SK-N-SH (cell line): ENCODE data around the gene MTF2. TPM values are rescaled to one million over a fixed set of nuclear protein-coding genes. Genes with fewer than 3 reads are reported as not detected.

Experiments used
- CTCF ChIA-PET: fragments of 300-600, 350-600 bp; formaldehyde crosslinking; extraction: SDS; loops from one replicate; lab custom pipeline; 2021; lab: Yijun Ruan, JAX
- POLR2A ChIA-PET: fragments of 350-600 bp; sonication (Branson Sonifier 250); formaldehyde crosslinking; extraction: SDS; loops from one replicate; lab custom pipeline; 2020; ENCODE audit warnings: antibody characterized with exemption, inconsistent platforms; lab: Yijun Ruan, JAX
- DNase-seq: peaks from one replicate; pipeline ENCODE4 v3.0.0; 2012
- H2AFZ ChIP-seq: fragments of 200-600 bp; sonication (generic); 2 replicates; pipeline ENCODE4 v1.8.1; 2016; ENCODE audit warnings: antibody characterized with exemption, mild to moderate bottlenecking, low read depth
- H3F3A ChIP-seq: fragments of 200-600 bp; sonication (generic); replicated peaks from 2 replicates; pipeline ENCODE3; 2016; ENCODE audit warnings: antibody characterized with exemption, mild to moderate bottlenecking; ENCODE audit not compliant: insufficient read depth
- H3K27ac ChIP-seq, 2 experiments: fragments of 200-500 bp in 1 of 2; fragments of 200-600 bp in 1 of 2; sonication (Bioruptor generic) in 1 of 2; sonication (generic), shearing (Covaris generic) in 1 of 2; 2 replicates each; pipeline versions ENCODE4 v1.5.1 to v1.6.1; 2014 to 2016; ENCODE audit warnings: low read depth in 2 of 2, inconsistent platforms in 1 of 2, low read length in 1 of 2, mild to moderate bottlenecking in 1 of 2, mixed read lengths in 1 of 2
- H3K27me3 ChIP-seq: fragments of 200-600 bp; sonication (generic), shearing (Covaris generic); 2 replicates; pipeline ENCODE4 v1.6.1; 2016; ENCODE audit warnings: mixed run types; ENCODE audit not compliant: insufficient read depth
- H3K36me3 ChIP-seq, 2 experiments: fragments of 200-500 bp in 1 of 2; fragments of 200-600 bp in 1 of 2; sonication (Bioruptor generic) in 1 of 2; sonication (generic) in 1 of 2; replicated peaks in 1 of 2; 2 replicates each; pipeline versions ENCODE3 to v1.5.1; 2014 to 2016; ENCODE audit warnings: low read length in 1 of 2, mild to moderate bottlenecking in 1 of 2; ENCODE audit not compliant: insufficient read depth in 2 of 2, control insufficient read depth in 1 of 2
- H3K4me1 ChIP-seq, 2 experiments: fragments of 200-500 bp in 1 of 2; fragments of 200-600 bp in 1 of 2; sonication (Bioruptor generic) in 1 of 2; sonication (generic), shearing (Covaris generic) in 1 of 2; 2 replicates each; pipeline versions ENCODE4 v1.5.1 to v1.6.1; 2014 to 2016; ENCODE audit warnings: low read depth in 1 of 2, low read length in 1 of 2, mixed run types in 1 of 2; ENCODE audit not compliant: insufficient read depth in 2 of 2, control insufficient read depth in 1 of 2
- H3K4me2 ChIP-seq: fragments of 200-600 bp; sonication (generic), shearing (Covaris generic); 2 replicates; pipeline ENCODE4 v1.6.1; 2017; ENCODE audit warnings: mixed run types
- H3K4me3 ChIP-seq, 2 experiments: fragments of 200-500 bp in 1 of 2; fragments of 200-600 bp in 1 of 2; sonication (Bioruptor generic) in 1 of 2; sonication (generic), shearing (Covaris generic) in 1 of 2; 2 replicates each; pipeline versions ENCODE4 v1.5.1 to v1.8.1; 2014 to 2016; ENCODE audit warnings: low read depth in 2 of 2, inconsistent platforms in 1 of 2, low read length in 1 of 2, mild to moderate bottlenecking in 1 of 2, mixed read lengths in 1 of 2, moderate library complexity in 1 of 2
- H3K79me2 ChIP-seq: fragments of 200-600 bp; sonication (generic); 2 replicates; pipeline ENCODE4 v1.8.1; 2017; ENCODE audit warnings: mild to moderate bottlenecking; ENCODE audit not compliant: insufficient read depth
- H3K9ac ChIP-seq: fragments of 200-600 bp; sonication (generic); 2 replicates; pipeline ENCODE4 v1.6.1; 2017; ENCODE audit warnings: mixed run types
- H3K9me2 ChIP-seq: fragments of 200-600 bp; sonication (generic); 2 replicates; pipeline ENCODE4 v1.6.1; 2017; ENCODE audit warnings: mixed run types
- H3K9me3 ChIP-seq: fragments of 200-600 bp; sonication (generic); 2 replicates; pipeline ENCODE4 v1.6.1; 2017; ENCODE audit warnings: mixed run types, mild to moderate bottlenecking, moderate library complexity
- H4K20me1 ChIP-seq: fragments of 200-600 bp; sonication (generic); 2 replicates; pipeline ENCODE4 v1.6.1; 2017; ENCODE audit warnings: mild to moderate bottlenecking, mixed run types; ENCODE audit not compliant: insufficient read depth
- EP300 ChIP-seq, 2 experiments: IDR thresholded peaks; 2 replicates each; pipeline versions ENCODE4 v1.4.0 to v1.6.1; 2012; ENCODE audit warnings: borderline replicate concordance in 1 of 2, low read depth in 1 of 2, low read length in 1 of 2
- EZH2phosphoT487 ChIP-seq: fragments of 200-600 bp; sonication (generic); IDR thresholded peaks from 2 replicates; pipeline ENCODE4 v1.6.1; 2017; ENCODE audit warnings: low read depth, mixed run types, mild to moderate bottlenecking, antibody characterized with exemption, moderate library complexity, borderline replicate concordance
- MAX ChIP-seq: IDR thresholded peaks from 2 replicates; pipeline ENCODE4 v1.4.0; 2012; ENCODE audit warnings: low read depth
- MEF2A ChIP-seq: IDR thresholded peaks from 2 replicates; pipeline ENCODE4 v1.4.0; 2012; ENCODE audit warnings: low read depth, borderline replicate concordance
- MXI1 ChIP-seq: IDR thresholded peaks from 2 replicates; pipeline ENCODE4 v1.6.1; 2012; ENCODE audit warnings: mild to moderate bottlenecking, low read depth, low read length, improper control_type of control experiment
- NFIC ChIP-seq: IDR thresholded peaks from 2 replicates; pipeline ENCODE4 v1.4.0; 2012; ENCODE audit warnings: borderline replicate concordance
- YY1 ChIP-seq: IDR thresholded peaks from 2 replicates; pipeline ENCODE4 v1.4.0; 2012; ENCODE audit warnings: low read depth, mild to moderate bottlenecking
- WGBS: methylation state at CpG from one replicate; pipeline ENCODE4 v1.1.6; 2017; ENCODE audit warnings: low lambda C conversion rate; 5-methylcytosine and 5-hydroxymethylcytosine counted together
- polyA plus RNA-seq, 3 experiments: library from polyadenylated mRNA; depleted of rRNA; stranded (reverse); fragments of >200 nt; gene quantifications; 2 replicates each; pipeline ENCODE4 v1.2.3, GENCODE V29; 2012
- TF ChIP-seq, protein P1 (sequence below): IDR thresholded peaks from 2 replicates; pipeline ENCODE4 v1.6.1; 2012; ENCODE audit warnings: mild to moderate bottlenecking, low read depth, low read length, moderate library complexity
- TF ChIP-seq, protein P2 (sequence below): IDR thresholded peaks from 2 replicates; pipeline ENCODE4; 2012

Gene MTF2
- polyA plus RNA-seq, 1 of the 3 experiments (the other 2 are of a cell fraction) = 11.9 TPM

- POLR2A ChIA-PET = no interaction called here
- no peak overlapping the region for H3K4me3 ChIP-seq
- no peak overlapping the region for H3K27ac ChIP-seq
- H3K4me1 ChIP-seq = no peaks in the 10 kb centered on the region
- H3K36me3 ChIP-seq = no peaks in the 10 kb centered on the region
- H3F3A ChIP-seq = no peaks in the 10 kb centered on the region
- TF ChIP-seq, protein P1, sequence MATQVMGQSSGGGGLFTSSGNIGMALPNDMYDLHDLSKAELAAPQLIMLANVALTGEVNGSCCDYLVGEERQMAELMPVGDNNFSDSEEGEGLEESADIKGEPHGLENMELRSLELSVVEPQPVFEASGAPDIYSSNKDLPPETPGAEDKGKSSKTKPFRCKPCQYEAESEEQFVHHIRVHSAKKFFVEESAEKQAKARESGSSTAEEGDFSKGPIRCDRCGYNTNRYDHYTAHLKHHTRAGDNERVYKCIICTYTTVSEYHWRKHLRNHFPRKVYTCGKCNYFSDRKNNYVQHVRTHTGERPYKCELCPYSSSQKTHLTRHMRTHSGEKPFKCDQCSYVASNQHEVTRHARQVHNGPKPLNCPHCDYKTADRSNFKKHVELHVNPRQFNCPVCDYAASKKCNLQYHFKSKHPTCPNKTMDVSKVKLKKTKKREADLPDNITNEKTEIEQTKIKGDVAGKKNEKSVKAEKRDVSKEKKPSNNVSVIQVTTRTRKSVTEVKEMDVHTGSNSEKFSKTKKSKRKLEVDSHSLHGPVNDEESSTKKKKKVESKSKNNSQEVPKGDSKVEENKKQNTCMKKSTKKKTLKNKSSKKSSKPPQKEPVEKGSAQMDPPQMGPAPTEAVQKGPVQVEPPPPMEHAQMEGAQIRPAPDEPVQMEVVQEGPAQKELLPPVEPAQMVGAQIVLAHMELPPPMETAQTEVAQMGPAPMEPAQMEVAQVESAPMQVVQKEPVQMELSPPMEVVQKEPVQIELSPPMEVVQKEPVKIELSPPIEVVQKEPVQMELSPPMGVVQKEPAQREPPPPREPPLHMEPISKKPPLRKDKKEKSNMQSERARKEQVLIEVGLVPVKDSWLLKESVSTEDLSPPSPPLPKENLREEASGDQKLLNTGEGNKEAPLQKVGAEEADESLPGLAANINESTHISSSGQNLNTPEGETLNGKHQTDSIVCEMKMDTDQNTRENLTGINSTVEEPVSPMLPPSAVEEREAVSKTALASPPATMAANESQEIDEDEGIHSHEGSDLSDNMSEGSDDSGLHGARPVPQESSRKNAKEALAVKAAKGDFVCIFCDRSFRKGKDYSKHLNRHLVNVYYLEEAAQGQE = no peak
- TF ChIP-seq MEF2A = no peak
- TF ChIP-seq MXI1 = no peak
- TF ChIP-seq, protein P2, sequence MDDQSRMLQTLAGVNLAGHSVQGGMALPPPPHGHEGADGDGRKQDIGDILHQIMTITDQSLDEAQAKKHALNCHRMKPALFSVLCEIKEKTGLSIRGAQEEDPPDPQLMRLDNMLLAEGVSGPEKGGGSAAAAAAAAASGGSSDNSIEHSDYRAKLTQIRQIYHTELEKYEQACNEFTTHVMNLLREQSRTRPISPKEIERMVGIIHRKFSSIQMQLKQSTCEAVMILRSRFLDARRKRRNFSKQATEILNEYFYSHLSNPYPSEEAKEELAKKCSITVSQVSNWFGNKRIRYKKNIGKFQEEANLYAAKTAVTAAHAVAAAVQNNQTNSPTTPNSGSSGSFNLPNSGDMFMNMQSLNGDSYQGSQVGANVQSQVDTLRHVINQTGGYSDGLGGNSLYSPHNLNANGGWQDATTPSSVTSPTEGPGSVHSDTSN = no peak
- no peak for TF ChIP-seq MAX
- no peak for TF ChIP-seq EZH2phosphoT487
- no peak for TF ChIP-seq YY1
- TF ChIP-seq NFIC = no peak
- H3K9me2 ChIP-seq = no peaks in the 10 kb centered on the region
- H3K27me3 ChIP-seq = peaks cover 9% of the 10 kb centered on the region; the same call in 1 of the 2 replicates
- no peak overlapping the region for H2AFZ ChIP-seq
- CTCF ChIA-PET = interaction anchor here (1.0 kb wide), 1 partner anchor 30 kb away, joined by 3 read pairs; no protein-coding TSS in a partner anchor
- H3K9me3 ChIP-seq = no peaks in the 10 kb centered on the region
- no peak overlapping the region for H3K9ac ChIP-seq
- 36% methylated on average over 3 of the region's 3 CpGs for WGBS
- no peaks in the 10 kb centered on the region for H4K20me1 ChIP-seq
- no peaks in the 10 kb centered on the region for H3K79me2 ChIP-seq
- no peak for DNase-seq
- H3K4me2 ChIP-seq = no peak overlapping the region
Observed at GRCh38 chr1:93031711-93032110, 47.4 kb upstream of the MTF2 start.

DNA sequence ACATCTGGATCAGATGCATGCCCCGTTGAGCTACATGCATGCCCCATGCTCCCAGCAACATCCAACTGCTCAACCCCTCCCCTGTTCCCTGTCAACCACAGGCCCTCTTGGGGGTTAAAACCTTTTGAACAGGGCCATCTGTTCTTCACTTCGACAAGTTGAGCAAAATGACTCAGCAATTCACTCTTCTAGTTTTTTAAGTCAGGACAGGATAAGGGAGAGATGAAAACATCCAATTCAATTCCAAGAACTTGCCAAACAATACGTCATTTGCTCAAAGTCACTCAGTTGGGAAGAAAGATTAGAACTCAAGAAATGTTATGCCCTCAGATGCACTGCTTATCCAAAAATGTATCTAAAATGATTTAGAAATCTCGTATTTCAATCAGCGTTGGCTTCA lies 46.1 kb upstream of the MTF2 start:
- no peaks in the 10 kb centered on the region for H3K79me2 ChIP-seq
- peaks cover 9% of the 10 kb centered on the region; the same call in 1 of the 2 replicates for H3K27me3 ChIP-seq
- 72% methylated on average over 5 of the region's 5 CpGs for WGBS
- H4K20me1 ChIP-seq = no peaks in the 10 kb centered on the region
- H3K9me2 ChIP-seq = no peaks in the 10 kb centered on the region
- no peaks in the 10 kb centered on the region for H3F3A ChIP-seq
- H2AFZ ChIP-seq = no peak overlapping the region
- CTCF ChIA-PET = no interaction called here
- no peak overlapping the region for H3K27ac ChIP-seq
- no peaks in the 10 kb centered on the region for H3K4me1 ChIP-seq
- H3K4me3 ChIP-seq = no peak overlapping the region
- POLR2A ChIA-PET = no interaction called here
- DNase-seq = no peak
- H3K36me3 ChIP-seq = no peaks in the 10 kb centered on the region
- no peak overlapping the region for H3K4me2 ChIP-seq
- no peak for TF ChIP-seq EP300 (IDR thresholded peaks at IDR 0.05; ENCODE audit: borderline replicate concordance in 1 of 2, low read depth in 1 of 2, low read length in 1 of 2)
- H3K9me3 ChIP-seq = no peaks in the 10 kb centered on the region
- no peak overlapping the region for H3K9ac ChIP-seq
